GM12865 (cell line): ENCODE results near the gene MPIG6B.
A peak's percentile ranks its signal among the peaks of the same experiment; 100 is the strongest.

ENCODE experiments used
- DNase-seq: peaks from one replicate; pipeline ENCODE4 v3.0.0; 2010; ENCODE audit warnings: low read depth
- H3K4me3 ChIP-seq: 2 replicates; pipeline ENCODE4 v1.5.1; 2011; ENCODE audit warnings: mild to moderate bottlenecking, low read depth, low read length, control low read depth
- TF ChIP-seq, protein P1 (sequence below): IDR thresholded peaks from 2 replicates; pipeline ENCODE4 v1.5.1; 2011; ENCODE audit warnings: low read length, control low read depth, low read depth, inconsistent platforms; ENCODE audit not compliant: insufficient read depth; ENCODE audit errors: missing control alignments

The MPIG6B gene

DNA sequence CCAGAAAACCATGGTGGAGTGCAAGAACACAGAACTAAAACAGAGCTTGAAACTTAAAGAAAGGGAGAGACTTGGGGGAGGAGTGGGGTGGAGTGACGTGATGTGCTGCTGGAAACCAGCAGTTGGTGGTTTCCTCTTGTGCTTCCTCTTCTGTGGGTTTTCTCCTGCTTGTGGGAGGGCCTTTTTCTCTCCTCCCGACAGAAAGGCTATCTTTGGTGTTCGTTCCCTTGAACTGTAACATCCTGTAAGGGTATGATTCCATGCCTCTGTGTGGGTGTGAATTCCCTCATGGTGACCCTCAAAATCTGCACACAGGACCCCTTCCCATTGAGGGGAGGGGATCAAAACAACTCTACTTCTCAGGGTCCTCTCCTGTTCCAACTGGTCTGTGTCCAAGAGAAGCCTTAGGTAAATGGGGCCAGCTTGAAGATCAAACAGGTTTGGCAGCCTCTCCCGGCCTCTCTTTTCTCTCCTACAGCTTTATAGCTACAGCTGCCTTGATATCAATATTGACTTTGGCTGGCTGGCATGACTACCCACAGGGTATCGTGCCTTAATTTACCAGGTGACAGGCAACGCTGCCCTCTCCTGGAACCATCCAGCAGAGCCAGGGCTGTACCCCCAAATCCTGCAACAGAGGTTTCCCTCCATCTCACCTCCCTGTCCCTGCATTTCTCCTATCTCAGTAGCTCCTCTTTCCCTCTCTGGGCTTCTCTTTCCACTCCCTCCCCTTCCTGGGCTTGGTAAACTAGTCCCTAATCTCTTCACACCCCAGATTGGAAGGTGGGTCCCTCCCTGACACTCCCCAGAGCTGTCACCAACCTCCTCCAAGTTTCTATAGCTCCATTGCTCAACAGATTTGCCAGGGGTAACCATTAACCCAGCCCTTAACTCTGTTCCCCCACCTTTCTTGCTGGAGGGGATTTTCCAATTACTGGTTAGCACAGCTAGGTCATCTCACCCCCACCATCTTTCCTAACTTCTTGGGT lies 15.1 kb downstream of the MPIG6B start:
- peak; percentile 90 for DNase-seq
- TF ChIP-seq, protein P1, sequence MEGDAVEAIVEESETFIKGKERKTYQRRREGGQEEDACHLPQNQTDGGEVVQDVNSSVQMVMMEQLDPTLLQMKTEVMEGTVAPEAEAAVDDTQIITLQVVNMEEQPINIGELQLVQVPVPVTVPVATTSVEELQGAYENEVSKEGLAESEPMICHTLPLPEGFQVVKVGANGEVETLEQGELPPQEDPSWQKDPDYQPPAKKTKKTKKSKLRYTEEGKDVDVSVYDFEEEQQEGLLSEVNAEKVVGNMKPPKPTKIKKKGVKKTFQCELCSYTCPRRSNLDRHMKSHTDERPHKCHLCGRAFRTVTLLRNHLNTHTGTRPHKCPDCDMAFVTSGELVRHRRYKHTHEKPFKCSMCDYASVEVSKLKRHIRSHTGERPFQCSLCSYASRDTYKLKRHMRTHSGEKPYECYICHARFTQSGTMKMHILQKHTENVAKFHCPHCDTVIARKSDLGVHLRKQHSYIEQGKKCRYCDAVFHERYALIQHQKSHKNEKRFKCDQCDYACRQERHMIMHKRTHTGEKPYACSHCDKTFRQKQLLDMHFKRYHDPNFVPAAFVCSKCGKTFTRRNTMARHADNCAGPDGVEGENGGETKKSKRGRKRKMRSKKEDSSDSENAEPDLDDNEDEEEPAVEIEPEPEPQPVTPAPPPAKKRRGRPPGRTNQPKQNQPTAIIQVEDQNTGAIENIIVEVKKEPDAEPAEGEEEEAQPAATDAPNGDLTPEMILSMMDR, result no peak
- H3K4me3 ChIP-seq, result peak overlapping the region; percentile 56

DNA sequence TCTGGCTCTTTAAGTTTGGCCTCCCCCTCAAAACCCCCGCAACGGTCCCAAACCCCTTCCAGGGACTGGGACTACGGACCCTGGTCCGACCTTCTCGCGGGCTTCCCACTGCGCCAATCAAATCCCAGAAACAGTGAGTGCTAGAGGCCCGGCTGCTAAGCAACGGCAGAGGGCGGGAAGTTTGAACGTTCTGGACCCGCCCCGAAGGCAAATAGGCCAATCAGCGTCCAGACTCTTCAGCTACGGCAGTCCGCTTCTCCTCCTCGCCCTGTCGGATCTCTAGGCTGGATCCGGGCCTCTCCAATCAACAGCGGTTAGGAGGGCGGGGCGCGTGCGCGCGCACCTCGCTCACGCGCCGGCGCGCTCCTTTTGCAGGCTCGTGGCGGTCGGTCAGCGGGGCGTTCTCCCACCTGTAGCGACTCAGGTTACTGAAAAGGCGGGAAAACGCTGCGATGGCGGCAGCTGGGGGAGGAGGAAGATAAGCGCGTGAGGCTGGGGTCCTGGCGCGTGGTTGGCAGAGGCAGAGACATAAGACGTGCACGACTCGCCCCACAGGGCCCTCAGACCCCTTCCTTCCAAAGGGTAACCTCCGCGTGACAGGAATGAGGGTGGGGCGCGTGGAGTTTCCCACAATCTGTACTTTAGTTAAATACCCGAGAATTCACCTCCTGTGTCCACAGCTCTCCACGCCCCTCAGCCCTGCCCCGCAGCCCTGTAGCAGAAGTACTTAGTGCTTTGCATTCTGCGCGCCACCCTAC lies 16.6 kb downstream of the MPIG6B start, which contains the start of gene MSH5:
MSH5 (plus strand) TSS at position 367 of the 758 bp plus-strand sequence. CDS start 462 bp downstream, outside the sequence.
- TF ChIP-seq, protein P1, result no peak
- peak; percentile 99 for DNase-seq
- H3K4me3 ChIP-seq, result peak within 1 kb of the TSS; percentile 90

DNA sequence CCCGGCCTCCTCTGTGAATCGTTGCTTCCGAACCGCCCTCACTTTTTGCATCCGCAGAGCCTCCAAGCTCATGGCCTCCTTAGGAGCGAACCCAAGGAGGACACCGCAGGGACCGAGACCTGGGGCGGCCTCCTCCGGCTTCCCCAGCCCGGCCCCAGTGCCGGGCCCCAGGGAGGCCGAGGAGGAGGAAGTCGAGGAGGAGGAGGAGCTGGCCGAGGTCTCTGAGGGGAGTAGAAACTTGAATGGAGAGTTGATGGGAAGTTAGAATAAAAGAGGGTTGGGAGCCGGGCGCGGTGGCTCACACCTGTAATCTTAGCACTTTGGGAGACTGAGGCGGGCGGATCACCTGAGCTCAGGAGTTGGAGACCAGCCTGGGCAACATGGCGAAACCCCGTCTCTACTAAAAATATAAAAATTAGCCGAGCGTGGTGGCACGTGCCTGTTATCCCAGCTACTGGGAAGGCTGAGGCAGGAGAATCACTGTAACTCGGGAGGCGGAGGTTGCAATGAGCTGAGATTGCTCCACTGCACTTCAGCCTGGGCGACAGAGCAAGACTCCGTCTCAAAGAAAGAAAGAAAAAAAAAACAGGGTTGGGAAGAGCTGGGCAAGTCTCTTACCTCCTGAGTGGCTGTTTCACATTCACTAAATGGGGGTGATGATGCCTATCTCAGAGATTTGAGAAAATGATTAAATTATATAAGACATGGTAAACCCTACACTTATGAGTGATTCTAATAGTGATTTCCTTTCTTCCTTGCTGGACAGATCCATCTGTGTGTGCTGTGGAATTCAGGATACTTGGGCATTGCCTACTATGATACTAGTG lies 17.4 kb downstream of the MPIG6B start:
- peak overlapping the region; percentile 90 for H3K4me3 ChIP-seq
- DNase-seq, result peak; percentile 62
- TF ChIP-seq, protein P1, result no peak

DNA sequence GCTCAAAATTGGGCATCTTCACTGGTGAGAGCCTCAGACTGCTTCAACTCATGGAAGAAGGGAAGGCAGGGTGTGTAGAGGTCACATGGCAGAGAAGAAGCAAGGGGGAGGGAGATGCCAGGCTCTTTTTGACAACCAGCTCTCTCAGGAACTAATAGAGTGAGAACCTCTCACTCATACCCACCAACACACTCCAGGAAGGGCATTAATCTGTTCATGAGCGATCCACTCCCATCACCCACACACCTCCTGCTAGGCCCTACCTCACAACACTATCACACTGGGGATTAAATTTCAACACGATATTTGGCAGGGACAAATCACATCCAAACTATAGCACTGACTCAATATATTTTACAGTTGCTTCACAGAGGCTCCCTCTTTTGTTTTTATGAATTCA lies 18.6 kb downstream of the MPIG6B start:
- TF ChIP-seq, protein P1, result no peak
- no peak for DNase-seq
- H3K4me3 ChIP-seq, result no peak overlapping the region

DNA sequence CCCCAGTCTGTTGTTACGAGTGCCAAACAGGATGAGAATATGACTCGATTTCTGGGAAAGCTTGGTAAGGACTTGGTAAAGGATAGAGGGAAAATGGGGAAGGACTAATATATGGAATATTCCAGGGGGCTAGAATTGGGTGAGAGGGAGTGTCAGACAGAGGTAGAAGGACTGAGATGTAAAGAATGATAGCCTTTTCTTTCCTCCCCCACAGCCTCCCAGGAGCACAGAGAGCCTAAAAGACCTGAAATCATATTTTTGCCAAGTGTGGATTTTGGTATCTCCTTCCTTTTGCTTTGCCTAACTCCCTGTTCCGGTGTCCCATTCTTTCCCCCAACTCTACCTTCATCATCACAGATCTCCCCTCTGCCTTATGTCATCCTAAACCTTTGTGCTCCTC lies 19.7 kb downstream of the MPIG6B start:
- no peak for DNase-seq
- no peak overlapping the region for H3K4me3 ChIP-seq
- TF ChIP-seq, protein P1, result no peak

DNA sequence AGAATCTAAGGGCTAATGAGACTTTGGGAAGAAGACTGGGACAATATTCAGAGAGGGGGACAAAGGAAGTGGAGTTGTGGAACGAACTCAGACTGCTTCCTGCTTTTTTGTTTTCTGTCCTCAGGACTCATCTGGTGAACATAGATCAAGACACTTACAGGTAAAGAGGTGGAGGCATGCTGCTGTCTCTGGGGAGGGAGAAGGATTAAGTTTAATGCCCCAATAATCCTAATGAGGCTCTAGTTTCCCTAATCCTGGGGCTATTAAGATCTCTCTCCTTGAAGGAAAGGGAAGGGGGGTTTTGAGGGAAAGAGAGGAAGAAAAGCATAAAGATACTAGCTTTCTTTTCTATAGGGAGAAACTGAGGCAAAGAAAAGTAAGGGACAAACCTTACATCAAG lies 21.2 kb downstream of the MPIG6B start:
- TF ChIP-seq, protein P1, result no peak
- no peak overlapping the region for H3K4me3 ChIP-seq
- DNase-seq, result no peak
